HG03039 (cell line): ENCODE results near the gene HARS1.
"Not testable (repeated sequence)": the region's sequence is repeated elsewhere in the genome, so short reads cannot be mapped to it uniquely, and the experiment has no call there.

Experiments used
- ATAC-seq: cut with Tn5 transposase; IDR thresholded peaks from one replicate; pipeline ENCODE4 v1.9.1; 2021; ENCODE audit warnings: mild to moderate bottlenecking, moderate library complexity; ENCODE audit not compliant: unreplicated experiment

HARS1 gene

GRCh38 chr5:140635291-140636257 is 55.6 kb downstream of the HARS1 start:
- no peak for ATAC-seq

- ATAC-seq, result no peak
Measured at GRCh38 chr5:140634103-140634502, 57.1 kb downstream of the HARS1 start.

GRCh38 chr5:140633501-140633900 is 57.7 kb downstream of the HARS1 start:
- ATAC-seq, result no peak

GRCh38 chr5:140633021-140633471 is 58.1 kb downstream of the HARS1 start, which contains the start of gene CD14:
TSS of gene CD14 (minus strand) at chr5:140633175. CDS start at chr5:140633071, 104 bp downstream.
- no peak for ATAC-seq

- peak; percentile 53 for ATAC-seq
Measured at GRCh38 chr5:140632366-140633020, 58.7 kb downstream of the HARS1 start.

GRCh38 chr5:140631831-140632365 is 59.3 kb downstream of the HARS1 start:
- ATAC-seq, result peak; percentile 37

GRCh38 chr5:140631036-140631417 is 60.1 kb downstream of the HARS1 start:
- ATAC-seq, result no peak

- ATAC-seq, result no peak
Measured at GRCh38 chr5:140630292-140631035, 60.7 kb downstream of the HARS1 start.

- ATAC-seq, result no peak
Measured at GRCh38 chr5:140628711-140629110, 62.5 kb downstream of the HARS1 start.

- no peak for ATAC-seq
Measured at GRCh38 chr5:140627972-140628371, 63.2 kb downstream of the HARS1 start.

GRCh38 chr5:140624886-140625285 is 66.3 kb downstream of the HARS1 start:
- not testable (repeated sequence) for ATAC-seq
